Hepatocyte (in vitro differentiated cells): Measurements from ENCODE around the gene MYO3B.

Source experiments
- CTCF ChIP-seq: fragments of 200-600 bp; sonication (generic); IDR thresholded peaks from 2 replicates; pipeline ENCODE4 v1.5.1; 2016; ENCODE audit warnings: antibody characterized with exemption, mild to moderate bottlenecking; ENCODE audit not compliant: poor library complexity
- EZH2phosphoT487 ChIP-seq: fragments of 200-600 bp; sonication (generic); IDR thresholded peaks from one replicate; pipeline ENCODE4 v1.6.1; 2018; ENCODE audit warnings: antibody characterized with exemption, mild to moderate bottlenecking, low read depth, moderate library complexity; ENCODE audit not compliant: unreplicated experiment, severe bottlenecking

GRCh38 chr2:170222298-170222697, 44.4 kb downstream of the MYO3B start:
- TF ChIP-seq CTCF (no peak), EZH2phosphoT487 (no peak)
